ENCODE results near the gene MRNIP.
"Not testable (repeated sequence)": the region's sequence is repeated elsewhere in the genome, so short reads cannot be mapped to it uniquely, and the experiment has no call there.

The MRNIP gene

GRCh38 chr5:179871533-179871932, 12.9 kb upstream of the MRNIP start:
- DNase-seq (ENCODE audit: low read depth): not testable (repeated sequence)

- DNase-seq (ENCODE audit: low read depth): no peak
Measured at GRCh38 chr5:179870952-179871351, 12.3 kb upstream of the MRNIP start.

GRCh38 chr5:179870403-179870903, 11.8 kb upstream of the MRNIP start:
- no peak for DNase-seq (ENCODE audit: low read depth)

- DNase-seq (ENCODE audit: low read depth): no peak
Measured at GRCh38 chr5:179869641-179870402, 11.2 kb upstream of the MRNIP start.

GRCh38 chr5:179869101-179869500, 10.5 kb upstream of the MRNIP start:
- DNase-seq (ENCODE audit: low read depth): no peak

GRCh38 chr5:179868541-179868940, 9.9 kb upstream of the MRNIP start:
- DNase-seq (ENCODE audit: low read depth): no peak

GRCh38 chr5:179867476-179867875, 8.9 kb upstream of the MRNIP start:
- DNase-seq (ENCODE audit: low read depth): no peak

- no peak for DNase-seq (ENCODE audit: low read depth)
Measured at GRCh38 chr5:179867079-179867465, 8.5 kb upstream of the MRNIP start.

- DNase-seq (ENCODE audit: low read depth): no peak
Measured at GRCh38 chr5:179866241-179867078, 7.8 kb upstream of the MRNIP start.

- no peak for DNase-seq (ENCODE audit: low read depth)
Measured at GRCh38 chr5:179865491-179866240, 7.0 kb upstream of the MRNIP start.

- DNase-seq (ENCODE audit: low read depth): no peak
Measured at GRCh38 chr5:179864686-179865085, 6.1 kb upstream of the MRNIP start.

GRCh38 chr5:179863449-179864085, 5.0 kb upstream of the MRNIP start:
- no peak for DNase-seq (ENCODE audit: low read depth)

- DNase-seq (ENCODE audit: low read depth): no peak
Measured at GRCh38 chr5:179862891-179863290, 4.3 kb upstream of the MRNIP start.

- no peak for DNase-seq (ENCODE audit: low read depth)
Measured at GRCh38 chr5:179862296-179862695, 3.7 kb upstream of the MRNIP start.

GRCh38 chr5:179860301-179860700, 1.7 kb upstream of the MRNIP start:
- no peak for DNase-seq (ENCODE audit: low read depth)

- peak; percentile 41 for DNase-seq (ENCODE audit: low read depth)
Measured at GRCh38 chr5:179858241-179858585, 404 bp downstream of the MRNIP start.

GRCh38 chr5:179854356-179854755, 4.3 kb downstream of the MRNIP start:
- no peak for DNase-seq (ENCODE audit: low read depth)

GRCh38 chr5:179852993-179853547, 5.5 kb downstream of the MRNIP start:
- DNase-seq (ENCODE audit: low read depth): no peak

GRCh38 chr5:179841621-179842020, 17.0 kb downstream of the MRNIP start:
- DNase-seq (ENCODE audit: low read depth): no peak

- no peak for DNase-seq (ENCODE audit: low read depth)
Measured at GRCh38 chr5:179840766-179841165, 17.9 kb downstream of the MRNIP start.

GRCh38 chr5:179840321-179840720, 18.3 kb downstream of the MRNIP start:
- no peak for DNase-seq (ENCODE audit: low read depth)
